ENCODE measurements around the gene HMGN4.

GRCh38 chr6:26497610-26498009, 40.6 kb upstream of the HMGN4 start:
- TF ChIP-seq, protein P1, sequence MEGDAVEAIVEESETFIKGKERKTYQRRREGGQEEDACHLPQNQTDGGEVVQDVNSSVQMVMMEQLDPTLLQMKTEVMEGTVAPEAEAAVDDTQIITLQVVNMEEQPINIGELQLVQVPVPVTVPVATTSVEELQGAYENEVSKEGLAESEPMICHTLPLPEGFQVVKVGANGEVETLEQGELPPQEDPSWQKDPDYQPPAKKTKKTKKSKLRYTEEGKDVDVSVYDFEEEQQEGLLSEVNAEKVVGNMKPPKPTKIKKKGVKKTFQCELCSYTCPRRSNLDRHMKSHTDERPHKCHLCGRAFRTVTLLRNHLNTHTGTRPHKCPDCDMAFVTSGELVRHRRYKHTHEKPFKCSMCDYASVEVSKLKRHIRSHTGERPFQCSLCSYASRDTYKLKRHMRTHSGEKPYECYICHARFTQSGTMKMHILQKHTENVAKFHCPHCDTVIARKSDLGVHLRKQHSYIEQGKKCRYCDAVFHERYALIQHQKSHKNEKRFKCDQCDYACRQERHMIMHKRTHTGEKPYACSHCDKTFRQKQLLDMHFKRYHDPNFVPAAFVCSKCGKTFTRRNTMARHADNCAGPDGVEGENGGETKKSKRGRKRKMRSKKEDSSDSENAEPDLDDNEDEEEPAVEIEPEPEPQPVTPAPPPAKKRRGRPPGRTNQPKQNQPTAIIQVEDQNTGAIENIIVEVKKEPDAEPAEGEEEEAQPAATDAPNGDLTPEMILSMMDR (IDR thresholded peaks at IDR 0.05), result no peak
- no peak for TF ChIP-seq POLR2A (IDR thresholded peaks at IDR 0.05)
